GM19023 (cell line): ENCODE measurements around the gene TMEM125.

Experiments
- ATAC-seq: cut with Tn5 transposase; IDR thresholded peaks from one replicate; pipeline ENCODE4 v1.9.1; 2021; ENCODE audit warnings: mild to moderate bottlenecking, moderate library complexity; ENCODE audit not compliant: unreplicated experiment

The TMEM125 gene

DNA sequence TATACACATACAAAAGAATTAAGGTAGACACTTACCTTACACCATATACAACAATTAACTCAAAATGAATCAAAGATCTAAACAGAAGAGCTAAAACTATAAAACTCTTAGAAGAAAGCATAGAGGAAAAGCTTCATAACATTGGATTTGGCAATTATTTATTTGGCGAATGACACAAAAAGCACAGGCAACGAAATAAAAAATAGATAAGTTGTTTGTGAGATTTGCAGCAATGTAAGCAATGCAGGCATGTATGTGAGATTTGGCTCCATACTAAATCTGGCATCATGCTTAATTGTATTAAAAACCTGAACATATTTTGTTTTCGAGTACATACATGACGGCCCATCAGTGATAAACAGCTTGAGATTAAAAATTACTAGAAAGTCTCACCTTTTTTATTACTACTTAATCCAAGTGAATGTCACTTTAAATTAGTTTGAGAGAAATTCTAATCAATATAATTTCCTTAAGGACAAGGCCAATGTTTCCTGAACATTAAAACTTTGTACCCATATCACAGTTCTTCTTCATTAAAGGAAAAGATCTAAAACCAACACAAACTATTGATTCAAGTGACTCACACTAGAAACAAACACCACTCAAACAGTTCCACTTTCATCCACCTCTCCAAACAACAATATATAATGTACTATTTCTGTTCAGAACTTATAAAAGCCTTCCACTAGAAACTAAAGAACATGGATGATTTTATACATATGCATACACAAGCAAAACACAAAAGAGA, 23.1 kb upstream of the TMEM125 start:
- ATAC-seq = no peak

DNA sequence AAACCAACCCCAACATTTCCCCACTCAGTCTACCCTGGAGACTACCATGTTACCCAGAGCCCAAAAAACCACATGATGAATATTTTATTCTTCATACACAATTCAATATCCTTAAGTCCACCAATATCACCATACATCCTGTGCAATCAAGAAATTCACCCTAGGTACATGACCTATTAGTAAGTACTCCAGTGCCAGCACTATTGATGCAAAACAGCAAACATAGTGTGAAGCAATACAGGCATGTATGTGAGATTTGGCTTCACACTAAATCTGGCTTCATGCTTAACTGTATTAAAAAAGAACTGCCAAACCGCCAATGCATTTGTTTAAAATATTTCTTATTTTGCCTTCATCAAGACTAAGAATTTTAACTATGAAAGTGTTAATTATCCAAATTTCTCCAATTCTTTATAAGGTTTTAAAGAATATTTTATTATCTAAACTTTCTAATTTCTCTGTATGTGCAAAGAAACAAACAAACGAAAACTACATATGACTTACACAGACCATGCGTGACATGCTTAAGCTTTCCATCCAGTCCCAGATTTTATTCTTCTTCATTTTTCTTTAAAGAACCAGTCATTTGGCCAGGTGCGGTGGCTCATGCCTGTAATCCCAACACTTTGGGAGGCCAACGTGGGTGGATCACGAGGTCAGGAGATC, 22.4 kb upstream of the TMEM125 start:
- no peak for ATAC-seq

DNA sequence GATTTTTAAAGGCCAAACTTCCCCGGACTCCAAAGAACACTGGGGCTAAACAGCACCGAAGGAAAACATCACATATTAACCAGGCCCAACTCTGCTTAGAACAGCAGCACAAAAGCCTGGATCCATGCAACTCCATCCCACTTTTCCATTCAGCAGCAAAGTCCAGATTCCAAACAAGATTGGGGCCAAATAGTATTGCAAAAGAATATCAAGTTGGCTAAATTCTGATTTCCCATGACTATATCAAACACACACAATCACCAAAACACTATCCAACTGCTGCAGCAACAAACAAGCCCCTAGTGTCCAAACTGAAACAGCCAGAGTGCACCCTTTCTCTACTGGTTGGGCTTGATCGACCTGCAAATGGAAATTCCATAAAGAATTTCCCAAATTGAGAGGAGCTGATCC, 19.4 kb upstream of the TMEM125 start:
- ATAC-seq = no peak

DNA sequence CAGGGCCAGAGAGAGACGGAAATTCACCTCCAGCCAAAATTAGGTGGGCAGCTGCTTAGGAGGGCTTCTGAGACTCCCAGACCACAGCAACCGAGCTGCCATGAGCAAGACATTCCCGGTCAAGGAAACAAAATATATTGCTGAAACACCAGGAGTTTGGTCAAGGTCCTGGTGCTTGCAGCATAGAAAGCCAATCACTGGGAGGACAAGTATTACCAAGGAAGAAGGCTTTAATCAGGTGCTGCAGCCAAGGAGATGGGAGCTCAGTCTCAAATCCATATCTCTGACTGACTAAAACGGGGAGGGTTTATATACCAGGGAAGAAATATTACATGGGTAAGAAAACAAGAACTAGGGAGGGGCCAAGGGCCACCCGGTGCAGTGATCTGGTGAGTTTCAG, 18.8 kb upstream of the TMEM125 start:
- ATAC-seq = no peak

DNA sequence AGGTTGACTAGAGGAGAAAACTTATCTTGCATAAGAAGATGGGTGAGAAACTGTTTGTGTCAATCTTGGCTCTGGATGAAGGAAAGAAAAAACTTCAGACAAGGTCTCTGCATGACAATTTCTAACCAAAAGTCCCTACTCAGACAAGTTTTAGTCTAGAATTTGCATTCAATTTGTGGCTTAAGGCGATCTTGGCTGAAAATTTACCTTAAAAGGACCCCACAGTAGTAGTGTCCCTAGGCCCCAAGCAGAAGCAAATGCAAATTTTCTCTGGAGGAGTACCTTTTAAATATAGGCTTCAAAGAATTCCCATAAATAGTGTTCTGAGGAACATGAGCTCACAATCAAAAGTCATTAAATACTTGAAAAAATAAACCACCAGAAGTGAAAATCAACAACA, 17.6 kb upstream of the TMEM125 start:
- ATAC-seq = no peak

DNA sequence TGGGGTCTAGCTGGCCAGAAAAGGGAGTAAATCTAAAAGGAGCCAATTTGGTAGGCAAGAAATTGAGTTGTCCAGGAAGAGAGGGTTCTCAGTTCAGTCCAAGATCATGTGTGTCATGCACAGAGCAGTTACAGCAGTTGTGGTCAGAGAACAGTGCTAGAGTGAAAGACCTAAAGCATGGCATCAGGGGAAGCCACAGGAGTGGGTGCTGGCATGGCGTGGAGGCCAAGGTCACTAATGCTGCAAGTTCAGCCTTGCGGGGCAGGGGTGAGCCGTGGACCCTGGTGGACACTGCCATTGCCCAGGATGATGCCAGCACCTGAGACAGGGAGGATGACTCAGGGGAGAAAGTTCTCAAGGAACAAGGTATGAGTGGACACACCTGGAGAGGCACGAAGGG, 16.6 kb upstream of the TMEM125 start:
- no peak for ATAC-seq

DNA sequence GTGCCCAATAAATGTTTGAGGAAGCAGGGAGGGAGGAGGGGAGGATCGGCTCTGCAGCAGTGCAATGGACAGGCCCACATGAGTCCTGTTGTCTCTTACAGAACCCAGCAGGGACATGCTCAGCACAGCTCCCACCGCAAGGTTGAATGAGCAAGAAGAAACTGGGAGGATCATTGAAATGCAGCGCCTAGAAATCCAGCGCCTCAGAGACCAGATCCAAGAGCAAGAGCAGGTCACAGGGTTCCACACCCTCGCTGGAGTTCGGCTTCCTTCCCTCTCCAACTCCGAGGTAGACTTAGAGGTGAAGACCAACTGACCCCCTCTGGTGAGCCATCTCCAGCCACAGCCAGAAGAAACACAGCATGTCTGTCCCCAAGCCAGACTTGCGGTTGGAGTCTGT, 15.9 kb upstream of the TMEM125 start:
- ATAC-seq = no peak

DNA sequence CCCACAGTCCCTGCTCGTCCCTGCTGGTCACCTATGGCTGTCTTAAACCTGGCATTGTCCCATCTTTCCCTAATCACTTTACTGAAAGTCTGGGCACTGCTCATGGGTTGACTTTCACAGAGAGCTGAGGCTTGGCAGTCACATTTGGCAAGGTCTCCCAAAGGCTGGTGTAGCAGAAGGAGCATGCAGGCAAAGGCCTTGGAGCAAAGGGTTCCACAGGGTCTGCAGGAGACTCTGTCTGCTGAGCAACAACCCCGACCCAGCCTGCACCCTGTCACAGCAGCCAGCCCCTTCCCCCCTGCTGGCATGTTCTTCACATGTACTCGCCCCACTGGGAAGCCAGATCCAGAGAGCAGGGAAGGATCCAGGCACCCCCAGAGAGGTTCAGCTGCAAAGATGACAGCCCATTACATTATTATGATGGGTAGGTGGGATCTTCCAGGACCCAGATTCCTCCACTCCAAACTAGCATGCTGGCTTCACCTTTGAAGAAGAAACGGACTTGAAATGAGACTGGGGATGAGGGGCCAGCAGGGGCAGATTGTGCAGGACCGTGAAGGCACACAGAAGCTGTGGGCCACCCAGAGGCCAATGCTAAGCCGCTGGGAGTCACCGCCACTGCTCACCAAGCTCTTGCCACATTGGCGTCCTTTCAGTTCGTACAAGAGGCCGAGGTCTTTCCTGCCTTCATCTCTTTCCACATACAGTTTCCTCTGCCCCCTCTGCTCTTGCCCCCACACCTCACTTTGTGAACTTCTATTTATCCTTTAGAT, 14.2 kb upstream of the TMEM125 start:
- no peak for ATAC-seq

DNA sequence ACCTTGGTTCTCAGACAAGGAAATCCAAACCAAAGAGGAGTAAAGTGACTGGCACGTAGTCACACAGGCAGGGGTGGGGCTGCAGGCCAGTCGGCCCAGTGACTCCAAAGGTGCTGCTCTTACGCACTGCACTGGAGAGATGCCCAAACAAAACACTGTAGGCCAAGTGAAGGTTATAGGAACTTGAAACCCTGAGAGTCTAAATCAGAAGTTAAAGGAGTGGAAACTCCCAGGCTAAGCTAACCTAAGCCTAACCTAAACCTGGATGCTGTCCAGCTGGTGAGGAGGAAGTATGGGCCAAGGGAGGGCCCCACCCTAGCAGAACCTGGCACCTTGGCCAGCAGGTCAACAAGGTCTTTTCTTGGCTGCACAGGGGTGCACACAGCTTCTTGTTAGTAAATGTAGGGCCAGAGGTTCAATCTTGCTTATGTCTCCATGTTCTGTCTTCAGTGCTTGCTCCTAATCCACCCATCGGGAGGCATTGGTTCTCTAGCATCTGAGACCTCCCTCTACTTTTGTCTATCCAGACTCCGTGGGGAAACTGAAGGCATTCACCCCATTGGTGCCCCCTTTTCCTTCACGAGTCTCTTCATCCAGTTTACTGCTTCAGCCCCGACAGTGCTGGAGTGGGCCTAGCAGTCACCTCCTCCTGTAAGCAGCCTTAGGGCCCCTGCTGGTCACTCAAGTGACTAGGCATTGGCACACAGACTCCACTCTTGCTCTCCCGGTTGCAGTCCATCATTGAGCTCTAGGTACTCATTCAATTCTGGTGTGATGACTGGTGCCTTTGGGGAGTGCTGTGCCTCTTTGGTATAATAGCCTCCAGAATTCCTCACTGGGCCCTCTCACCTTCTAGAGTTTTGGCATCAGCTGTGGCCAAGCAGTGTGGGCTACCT, 12.9 kb upstream of the TMEM125 start:
- no peak for ATAC-seq

DNA sequence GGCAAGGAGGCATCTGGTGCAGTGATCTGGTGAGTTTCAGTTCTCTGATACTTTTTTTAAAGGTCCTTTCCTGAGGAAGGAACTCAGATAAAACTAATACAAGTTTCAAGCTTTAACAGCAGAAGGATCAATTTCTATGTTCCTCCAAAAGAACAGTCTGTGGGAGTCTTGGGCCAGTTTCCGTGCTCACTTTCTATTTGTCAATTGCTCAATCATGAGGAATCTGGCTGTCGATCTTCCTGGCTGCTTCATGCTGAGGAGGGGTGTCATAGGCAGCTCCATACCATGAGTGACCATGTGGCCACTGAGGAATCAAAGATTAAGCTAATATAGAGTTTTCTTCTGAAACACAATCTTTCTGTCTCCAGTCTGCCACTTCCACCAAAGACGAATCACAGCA, 11.4 kb upstream of the TMEM125 start:
- no peak for ATAC-seq

DNA sequence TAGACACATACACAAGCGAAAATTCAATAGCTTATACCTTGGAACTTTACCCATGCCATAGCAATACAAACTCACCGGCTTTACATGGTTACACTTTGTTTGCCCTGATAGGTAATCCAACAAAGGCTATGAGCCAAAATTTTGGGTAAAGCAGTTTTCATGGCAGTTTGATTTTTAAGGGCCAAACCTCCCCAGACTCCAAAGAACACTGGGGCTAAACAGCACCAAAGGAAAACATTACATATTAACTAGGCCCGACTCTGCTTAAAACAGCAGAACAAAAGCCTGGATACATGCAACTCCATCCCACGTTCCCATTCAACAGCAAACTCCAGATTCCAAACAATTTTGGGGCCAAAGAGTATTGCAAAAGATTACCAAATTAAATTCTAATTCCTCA, 4.4 kb upstream of the TMEM125 start:
- no peak for ATAC-seq

DNA sequence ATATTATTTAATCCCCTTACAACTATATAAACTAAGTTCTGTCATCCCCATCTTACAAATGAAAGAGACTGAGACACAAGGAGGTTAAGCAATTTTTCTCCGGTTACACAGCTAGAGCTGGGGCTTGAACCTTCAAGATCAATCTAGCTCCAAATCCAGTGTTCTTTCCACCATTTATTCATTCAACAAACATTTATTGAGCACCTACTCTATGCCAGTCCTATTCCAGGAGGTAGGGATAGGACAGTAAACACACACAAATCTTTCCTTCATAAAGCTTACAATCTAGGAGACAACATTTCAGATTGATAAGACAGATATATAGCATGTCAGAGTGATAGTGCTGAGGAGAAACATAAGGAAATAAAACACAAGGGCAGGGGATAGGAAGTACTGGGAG, 2.9 kb upstream of the TMEM125 start:
- ATAC-seq = no peak

DNA sequence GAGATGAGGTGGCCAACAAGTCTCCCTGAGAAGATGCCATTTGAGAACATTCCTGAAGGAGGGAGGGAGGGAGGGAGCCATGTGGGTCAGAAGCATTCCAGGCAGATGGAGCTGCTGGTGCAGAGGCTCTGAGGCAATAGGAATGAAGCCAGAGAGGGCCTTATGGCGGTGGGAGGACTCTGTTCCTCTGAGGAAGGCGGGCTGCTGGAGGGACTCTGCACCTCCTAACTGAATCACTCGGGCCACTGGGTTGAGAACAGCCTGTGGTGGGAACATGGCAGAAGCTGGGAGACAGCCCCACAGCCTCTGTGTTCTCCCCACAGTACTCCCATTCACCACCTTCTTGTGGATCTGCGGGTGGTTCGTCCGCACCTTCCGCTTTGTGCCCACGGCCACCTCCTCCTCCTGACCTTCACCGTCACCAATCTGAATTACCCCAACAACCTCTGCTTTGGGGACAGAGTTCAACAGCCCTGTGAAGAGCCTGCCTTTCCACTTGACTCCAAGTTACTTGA, 2.4 kb upstream of the TMEM125 start:
- no peak for ATAC-seq

DNA sequence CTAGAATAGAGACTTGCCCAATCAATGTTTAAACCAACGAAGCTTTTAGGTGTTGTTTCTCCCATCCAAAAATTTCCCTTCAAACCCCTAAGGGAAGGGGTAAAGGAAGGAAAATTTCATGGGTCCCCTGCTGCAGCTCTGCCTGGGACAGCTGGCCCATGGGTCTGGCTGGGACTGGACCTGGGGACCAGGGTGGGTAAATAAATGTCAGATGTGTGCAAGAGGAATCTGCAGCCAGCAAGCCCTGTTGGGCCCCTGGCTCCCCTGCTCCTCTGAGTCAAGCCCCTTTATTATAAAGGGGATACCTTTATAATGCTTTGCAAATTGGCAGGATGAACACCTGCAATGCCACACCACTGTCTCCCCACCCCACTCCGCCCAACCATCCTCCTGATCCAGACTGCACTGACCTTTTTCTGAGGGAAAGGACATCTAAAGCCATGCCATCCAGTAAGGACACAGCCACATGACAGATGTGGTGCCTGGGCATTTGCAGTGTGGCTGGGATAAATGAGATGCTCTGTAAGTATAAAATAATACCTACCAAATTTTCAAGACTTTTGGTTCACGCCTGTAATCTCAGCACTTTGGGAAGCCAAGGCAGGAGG, 1.9 kb upstream of the TMEM125 start:
- no peak for ATAC-seq

DNA sequence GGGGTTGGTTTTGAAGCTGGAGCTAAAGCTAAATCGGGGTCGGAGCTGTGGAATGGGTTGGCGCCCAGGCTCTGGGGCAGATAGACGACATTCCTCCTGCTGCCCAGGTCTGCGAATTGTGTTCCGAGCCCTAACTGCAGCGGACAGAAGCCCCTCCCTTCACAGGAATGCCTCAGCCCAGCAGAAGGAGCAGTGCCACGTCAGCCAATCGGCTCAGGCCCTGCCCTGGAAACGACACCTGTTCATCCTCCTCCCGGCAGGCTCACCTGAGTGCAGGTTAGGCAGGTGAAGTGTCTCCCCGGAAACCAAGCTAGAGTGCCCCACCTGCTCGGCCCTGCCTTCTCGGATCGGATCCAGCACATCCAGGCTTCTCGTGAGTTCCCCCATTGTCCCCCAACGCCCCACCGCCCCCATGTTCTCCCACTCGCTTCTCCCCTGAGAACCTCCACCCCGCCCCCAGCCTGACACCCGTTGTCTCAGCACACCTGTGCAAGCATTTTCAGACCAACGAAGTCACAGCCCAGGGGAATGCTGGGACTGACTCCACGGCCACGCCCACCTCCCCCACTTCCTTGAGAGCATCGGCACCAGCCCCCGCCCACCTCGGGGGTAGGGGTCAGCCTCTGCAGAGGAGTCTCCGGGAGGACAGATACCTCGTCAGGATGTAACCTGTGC, 775 bp downstream of the TMEM125 start:
- ATAC-seq = no peak

DNA sequence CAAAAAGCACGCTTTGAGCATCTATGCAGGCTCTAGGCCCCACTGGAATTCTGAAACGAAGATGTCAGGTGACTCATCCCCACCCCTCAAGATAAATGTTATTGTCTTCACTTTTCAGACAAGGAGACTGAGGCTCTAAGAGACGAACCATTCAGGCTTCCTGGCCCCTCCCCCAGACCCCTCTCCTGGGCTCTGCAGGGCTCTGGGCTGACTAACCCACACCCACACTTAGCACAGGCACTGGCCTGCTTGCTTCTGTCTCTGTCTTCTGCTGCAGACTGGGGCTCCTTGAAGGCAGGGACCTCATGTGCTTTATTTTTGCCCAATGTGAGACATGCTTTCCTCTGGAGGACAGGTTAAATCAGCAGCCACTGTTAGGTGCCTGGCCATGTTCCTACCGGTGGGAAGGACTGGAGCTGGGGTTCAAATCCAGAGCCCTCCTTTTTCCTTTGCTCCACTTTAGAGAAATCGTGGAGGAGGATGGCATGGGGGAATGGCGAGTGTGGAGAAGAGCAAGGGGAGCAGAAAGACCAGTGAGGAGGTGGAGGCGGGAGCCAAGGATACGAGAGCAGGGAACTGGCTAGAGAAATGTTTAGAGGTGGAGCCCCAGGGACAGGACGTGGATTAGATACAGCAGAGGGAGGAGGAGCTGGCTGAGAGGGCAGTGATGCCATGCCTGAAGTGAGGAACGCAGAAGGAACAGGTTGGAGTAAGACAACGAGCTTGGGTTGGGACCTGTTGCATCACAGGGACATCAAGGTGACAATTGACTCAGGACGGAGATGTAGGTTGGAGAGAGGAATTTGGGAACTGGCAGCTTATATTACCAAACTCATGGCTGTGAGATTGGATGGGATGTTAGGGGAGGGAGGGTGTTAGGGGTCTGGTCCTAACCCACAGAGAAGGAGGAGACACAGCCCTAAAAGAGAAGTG, 1.7 kb downstream of the TMEM125 start:
- no peak for ATAC-seq

DNA sequence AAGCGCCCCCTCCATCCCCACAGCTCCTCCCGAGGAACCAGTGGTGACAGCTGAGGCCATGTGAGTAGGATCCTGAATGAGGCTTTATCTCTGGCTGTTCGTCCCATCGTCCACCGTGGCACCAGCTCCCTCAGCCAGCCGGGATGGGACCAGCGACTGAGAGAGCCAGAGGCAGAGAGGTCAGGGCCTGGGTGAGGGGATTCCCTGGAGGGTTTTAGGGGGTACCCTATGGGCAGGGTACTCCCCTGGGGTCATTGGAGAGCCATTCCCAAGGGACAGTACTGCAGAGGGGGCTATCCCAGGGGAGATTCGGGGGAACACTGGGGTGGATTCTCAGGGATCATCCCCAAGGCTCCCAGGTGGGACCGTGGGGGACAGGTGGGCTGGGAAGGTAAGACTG, 2.4 kb downstream of the TMEM125 start:
- no peak for ATAC-seq
